Fibroblast of lung (primary cell): ENCODE data around the gene KIAA1755. TPM values are rescaled to one million over a fixed set of nuclear protein-coding genes. Genes with fewer than 3 reads are reported as not detected.

Experiments
- DNase-seq, 2 donors: peaks; one replicate each; pipeline versions ENCODE4 v3.0.0 to v3.0.0-alpha.2; 2010; ENCODE audit warnings: low read depth in 2 of 2
- H2AFZ ChIP-seq: 2 replicates; pipeline ENCODE4 v1.5.1; 2012; ENCODE audit warnings: low read length, control low read depth, inconsistent platforms
- H3K27ac ChIP-seq: 2 replicates; pipeline ENCODE4 v1.5.1; 2011; ENCODE audit warnings: low read length, control low read depth; ENCODE audit not compliant: insufficient read depth
- H3K27me3 ChIP-seq: 2 replicates; pipeline ENCODE4 v1.5.1; 2011; ENCODE audit warnings: mild to moderate bottlenecking, low read length; ENCODE audit not compliant: control insufficient read depth, insufficient read depth
- H3K36me3 ChIP-seq: 2 replicates; pipeline ENCODE4 v1.5.1; 2011; ENCODE audit warnings: low read length; ENCODE audit not compliant: control insufficient read depth, insufficient read depth
- H3K4me1 ChIP-seq: 2 replicates; pipeline ENCODE4 v1.5.1; 2011; ENCODE audit warnings: low read length; ENCODE audit not compliant: control insufficient read depth, insufficient read depth; ENCODE audit errors: extremely low read depth
- H3K4me2 ChIP-seq: 2 replicates; pipeline ENCODE4 v1.5.1; 2011; ENCODE audit warnings: low read length, control low read depth; ENCODE audit not compliant: insufficient read depth; ENCODE audit errors: extremely low read depth
- H3K4me3 ChIP-seq, 4 experiments: fragments of 200-600 bp in 1 of 4; sonication (generic) in 1 of 4; replicated peaks in 1 of 4; 2 replicates each; pipeline ENCODE4 v1.5.1; 2011 to 2016; ENCODE audit warnings: low read length in 4 of 4, low read depth in 3 of 4, mild to moderate bottlenecking in 3 of 4, control low read depth in 2 of 4, inconsistent platforms in 1 of 4, mixed read lengths in 1 of 4; ENCODE audit not compliant: insufficient read depth in 1 of 4; ENCODE audit errors: control extremely low read depth in 1 of 4
- H3K79me2 ChIP-seq: 2 replicates; pipeline ENCODE4 v1.5.1; 2012; ENCODE audit warnings: mild to moderate bottlenecking, low read length, inconsistent platforms; ENCODE audit not compliant: control insufficient read depth, insufficient read depth
- H3K9ac ChIP-seq: 2 replicates; pipeline ENCODE4 v1.5.1; 2011; ENCODE audit warnings: mild to moderate bottlenecking, low read length, control low read depth; ENCODE audit not compliant: insufficient read depth
- H3K9me3 ChIP-seq: 2 replicates; pipeline ENCODE4 v1.5.1; 2012; ENCODE audit warnings: low read depth, low read length; ENCODE audit not compliant: control insufficient read depth, insufficient read depth
- H4K20me1 ChIP-seq: 2 replicates; pipeline ENCODE4 v1.5.1; 2011; ENCODE audit warnings: low read length; ENCODE audit not compliant: control insufficient read depth, insufficient read depth; ENCODE audit errors: extremely low read depth
- EZH2 ChIP-seq: IDR thresholded peaks from 2 replicates; pipeline ENCODE4 v1.5.1; 2012; ENCODE audit warnings: low read length, control low read depth, mild to moderate bottlenecking; ENCODE audit errors: missing control alignments
- polyA plus RNA-seq, 2 donors: library from polyadenylated mRNA; depleted of rRNA in 1 of 2; stranded (reverse) in 1 of 2; unstranded in 1 of 2; fragments of >200 nt; gene quantifications; 2 replicates each; pipeline ENCODE4 v1.2.1, GENCODE V29; 2011 to 2012; ENCODE audit warnings: missing spikeins in 1 of 2
- total RNA-seq: library from RNA; depleted of rRNA; stranded (reverse); fragments of >200 nt; gene quantifications from 2 replicates; pipeline ENCODE4 v1.2.1, GENCODE V29; 2014
- TF ChIP-seq, protein P1 (sequence below), 2 donors: IDR thresholded peaks in 1 of 2; conservative IDR thresholded peaks in 1 of 2; 1 replicate in 1 of 2; 2 replicates in 1 of 2; pipeline ENCODE4 v1.5.1; 2011 to 2012; ENCODE audit warnings: low read length in 2 of 2, control low read depth in 1 of 2, inconsistent platforms in 1 of 2, low read depth in 1 of 2, mild to moderate bottlenecking in 1 of 2

The KIAA1755 gene
- total and polyA plus RNA-seq, 2 donors (not counting 1 experiment from before 2014, with no cell fraction given), result 0.60 to 2.8 TPM

DNA sequence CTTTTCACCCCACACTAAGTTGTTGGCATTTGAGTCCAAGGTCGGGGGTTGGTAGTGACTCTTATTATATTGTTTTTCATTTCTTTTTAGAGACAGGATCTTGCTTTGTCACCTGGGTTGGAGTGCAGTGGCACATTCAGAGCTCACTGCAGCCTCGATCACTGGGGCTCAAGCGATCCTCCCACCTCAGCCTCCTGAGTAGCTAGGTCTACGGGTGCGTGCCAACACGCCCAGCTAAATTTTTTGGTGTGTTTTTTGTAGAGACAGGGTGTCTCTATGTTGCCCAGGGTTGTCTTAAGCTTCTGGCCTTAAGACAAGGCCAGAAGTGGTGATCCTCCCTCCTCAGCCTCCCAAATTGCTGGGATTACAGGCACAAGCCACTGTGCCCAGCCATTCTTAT lies 70.4 kb downstream of the KIAA1755 start:
- Histone ChIP-seq H3K27ac (no peak overlapping the region), H3K4me3 (no peak overlapping the region), H3K79me2 (no peaks in the 10 kb centered on the region), H3K4me1 (no peaks in the 10 kb centered on the region), H3K36me3 (no peaks in the 10 kb centered on the region), H2AFZ (no peak overlapping the region), H3K4me2 (no peak overlapping the region), H3K9me3 (no peaks in the 10 kb centered on the region), H3K9ac (no peak overlapping the region), H4K20me1 (no peaks in the 10 kb centered on the region), H3K27me3 (no peaks in the 10 kb centered on the region)
- TF ChIP-seq, protein P1, sequence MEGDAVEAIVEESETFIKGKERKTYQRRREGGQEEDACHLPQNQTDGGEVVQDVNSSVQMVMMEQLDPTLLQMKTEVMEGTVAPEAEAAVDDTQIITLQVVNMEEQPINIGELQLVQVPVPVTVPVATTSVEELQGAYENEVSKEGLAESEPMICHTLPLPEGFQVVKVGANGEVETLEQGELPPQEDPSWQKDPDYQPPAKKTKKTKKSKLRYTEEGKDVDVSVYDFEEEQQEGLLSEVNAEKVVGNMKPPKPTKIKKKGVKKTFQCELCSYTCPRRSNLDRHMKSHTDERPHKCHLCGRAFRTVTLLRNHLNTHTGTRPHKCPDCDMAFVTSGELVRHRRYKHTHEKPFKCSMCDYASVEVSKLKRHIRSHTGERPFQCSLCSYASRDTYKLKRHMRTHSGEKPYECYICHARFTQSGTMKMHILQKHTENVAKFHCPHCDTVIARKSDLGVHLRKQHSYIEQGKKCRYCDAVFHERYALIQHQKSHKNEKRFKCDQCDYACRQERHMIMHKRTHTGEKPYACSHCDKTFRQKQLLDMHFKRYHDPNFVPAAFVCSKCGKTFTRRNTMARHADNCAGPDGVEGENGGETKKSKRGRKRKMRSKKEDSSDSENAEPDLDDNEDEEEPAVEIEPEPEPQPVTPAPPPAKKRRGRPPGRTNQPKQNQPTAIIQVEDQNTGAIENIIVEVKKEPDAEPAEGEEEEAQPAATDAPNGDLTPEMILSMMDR (conservative IDR thresholded peaks at IDR 0.05 in 1 of 2, IDR thresholded peaks at IDR 0.05 in 1 of 2; ENCODE audit: low read depth in 1 of 2, low read length in 2 of 2), result no peak
- DNase-seq, result no peak

DNA sequence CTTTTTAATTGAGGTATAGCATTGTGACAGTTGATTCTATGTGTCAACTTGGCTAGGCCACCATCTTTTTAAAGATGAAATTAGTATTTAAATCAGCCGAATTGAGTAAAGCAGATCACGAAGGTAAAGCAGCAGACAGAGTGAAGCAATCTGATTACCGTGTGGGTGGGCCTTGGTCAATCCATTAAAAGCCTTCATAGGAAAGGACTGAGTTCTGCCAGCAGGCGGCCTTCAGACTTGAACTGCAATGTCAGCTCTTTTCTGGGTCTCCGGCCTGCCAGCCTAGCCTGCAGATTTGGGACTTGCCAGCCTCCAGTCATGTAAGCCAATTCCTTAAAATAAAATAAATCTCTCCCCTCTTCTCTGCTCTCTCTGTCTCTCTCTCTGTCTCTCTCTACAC lies 73.0 kb downstream of the KIAA1755 start:
- Histone ChIP-seq H3K27ac (no peak overlapping the region), H3K9me3 (no peaks in the 10 kb centered on the region), H3K4me2 (no peak overlapping the region), H3K4me3 (no peak overlapping the region), H2AFZ (no peak overlapping the region), H3K9ac (no peak overlapping the region), H3K27me3 (no peaks in the 10 kb centered on the region), H3K36me3 (no peaks in the 10 kb centered on the region), H3K79me2 (no peaks in the 10 kb centered on the region), H4K20me1 (no peaks in the 10 kb centered on the region), H3K4me1 (no peaks in the 10 kb centered on the region)
- no peak for TF ChIP-seq EZH2
- TF ChIP-seq, protein P1 (conservative IDR thresholded peaks at IDR 0.05 in 1 of 2, IDR thresholded peaks at IDR 0.05 in 1 of 2; ENCODE audit: low read depth in 1 of 2, low read length in 2 of 2), result peak; percentile 8 to 58
- peak in 1 of 2 donors; percentile 64 for DNase-seq

DNA sequence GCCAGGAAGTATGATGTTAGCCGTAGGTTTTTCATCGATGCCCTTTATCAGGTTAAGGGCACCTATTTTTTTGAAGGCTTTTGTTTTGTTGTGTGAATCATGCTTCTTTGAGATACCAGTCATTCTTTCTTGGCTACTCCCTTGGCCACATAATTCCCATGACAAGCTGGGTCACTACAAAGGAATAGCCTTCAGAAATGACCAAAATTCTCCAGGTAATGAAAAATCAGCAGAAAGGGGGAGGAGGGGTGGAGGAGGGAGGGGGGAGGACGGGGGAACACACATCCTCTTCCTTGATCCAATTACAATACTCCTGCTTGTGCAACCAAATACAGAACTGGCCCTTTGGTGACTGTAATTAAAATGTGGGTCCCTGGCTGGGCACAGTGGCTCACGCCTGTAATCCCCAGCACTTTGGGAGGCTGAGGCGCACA lies 73.7 kb downstream of the KIAA1755 start:
- TF ChIP-seq, protein P1 (conservative IDR thresholded peaks at IDR 0.05 in 1 of 2, IDR thresholded peaks at IDR 0.05 in 1 of 2; ENCODE audit: low read depth in 1 of 2, low read length in 2 of 2), result no peak
- DNase-seq, result peak in 1 of 2 donors; percentile 87

More for the DNA sequence above, 73.7 kb downstream of the KIAA1755 start:
- H3K27me3 ChIP-seq, result no peaks in the 10 kb centered on the region
- H3K9ac ChIP-seq, result no peak overlapping the region
- no peaks in the 10 kb centered on the region for H3K4me1 ChIP-seq
- H2AFZ ChIP-seq, result no peak overlapping the region
- no peak overlapping the region for H3K4me2 ChIP-seq
- no peak overlapping the region for H3K27ac ChIP-seq
- H3K4me3 ChIP-seq, result no peak overlapping the region
- no peaks in the 10 kb centered on the region for H4K20me1 ChIP-seq
- no peaks in the 10 kb centered on the region for H3K36me3 ChIP-seq
- H3K79me2 ChIP-seq, result no peaks in the 10 kb centered on the region
- H3K9me3 ChIP-seq, result no peaks in the 10 kb centered on the region
